H1 (cell line): ENCODE results near the gene FGD5. TPM values are rescaled to one million over a fixed set of nuclear protein-coding genes. Genes with fewer than 3 reads are reported as not detected.

Experiments
- CTCF ChIA-PET: fragments of 300-600 bp; sonication (Branson Sonifier 250); formaldehyde crosslinking; loops from one replicate; lab custom pipeline; 2021; ENCODE audit not compliant: partially characterized antibody; lab: Charles Lee
- POLR2A ChIA-PET: fragments of 300-600 bp; sonication (Branson Sonifier 250); formaldehyde crosslinking; loops from one replicate; lab custom pipeline; 2021; ENCODE audit warnings: inconsistent platforms; ENCODE audit not compliant: partially characterized antibody; lab: Charles Lee
- DNase-seq, 2 experiments: peaks; one replicate each; pipeline versions ENCODE4 v3.0.0 to v3.0.0-alpha.2; 2010 to 2022; ENCODE audit warnings: low spot score in 2 of 2, low read depth in 1 of 2, mixed read lengths in 1 of 2
- FAIRE-seq: peaks from 2 replicates; lab custom pipeline; 2011; peaks lifted over from hg19 to GRCh38; lab: Jason Lieb, UNC
- H2AFZ ChIP-seq: 2 replicates; pipeline ENCODE4 v1.8.1; 2012; ENCODE audit warnings: low read length, inconsistent platforms
- H2AK5ac ChIP-seq: 2 replicates; pipeline ENCODE4 v1.6.1; 2013; ENCODE audit warnings: low read depth, low read length
- H2BK120ac ChIP-seq: replicated peaks from 2 replicates; pipeline ENCODE3; 2013; ENCODE audit warnings: low read depth, low read length, inconsistent platforms
- H2BK12ac ChIP-seq: 2 replicates; pipeline ENCODE4 v1.6.1; 2013; ENCODE audit warnings: low read depth, low read length
- H2BK15ac ChIP-seq: 2 replicates; pipeline ENCODE4 v1.6.1; 2013; ENCODE audit warnings: low read length
- H2BK20ac ChIP-seq: 2 replicates; pipeline ENCODE4 v1.6.1; 2013; ENCODE audit warnings: low read length
- H2BK5ac ChIP-seq: 2 replicates; pipeline ENCODE4 v1.6.1; 2013; ENCODE audit warnings: low read depth, low read length
- H3K14ac ChIP-seq: 2 replicates; pipeline ENCODE4 v1.6.1; 2013; ENCODE audit warnings: inconsistent platforms; ENCODE audit not compliant: insufficient read length
- H3K18ac ChIP-seq: 2 replicates; pipeline ENCODE4 v1.6.1; 2013; ENCODE audit warnings: low read length; ENCODE audit errors: extremely low read depth
- H3K23ac ChIP-seq: 2 replicates; pipeline ENCODE4 v1.6.1; 2013; ENCODE audit warnings: inconsistent platforms; ENCODE audit not compliant: insufficient read length
- H3K23me2 ChIP-seq: 2 replicates; pipeline ENCODE4 v1.6.1; 2013; ENCODE audit warnings: low read depth, low read length
- H3K27ac ChIP-seq: 2 replicates; pipeline ENCODE4 v1.6.1; 2011; ENCODE audit warnings: low read depth, low read length, inconsistent platforms
- H3K27me3 ChIP-seq, 4 experiments: replicated peaks in 1 of 4; 1 replicate in 1 of 4; 2 replicates in 3 of 4; pipeline versions ENCODE4 v1.6.1 to v1.8.1; 2011 to 2013; ENCODE audit warnings: low read length in 3 of 4, mild to moderate bottlenecking in 3 of 4, inconsistent platforms in 2 of 4, mixed read lengths in 2 of 4, moderate library complexity in 1 of 4; ENCODE audit not compliant: control insufficient read depth in 3 of 4, insufficient read depth in 3 of 4; ENCODE audit errors: extremely low read depth in 1 of 4
- H3K36me3 ChIP-seq, 4 experiments: 2 replicates each; pipeline versions ENCODE4 v1.6.1 to v1.8.1; 2011 to 2013; ENCODE audit warnings: mild to moderate bottlenecking in 4 of 4, low read length in 3 of 4, moderate library complexity in 2 of 4, control low read depth in 1 of 4, inconsistent platforms in 1 of 4; ENCODE audit not compliant: insufficient read depth in 4 of 4, control insufficient read depth in 2 of 4
- H3K4ac ChIP-seq: replicated peaks from 2 replicates; pipeline ENCODE3; 2013; ENCODE audit warnings: low read length, low read depth, mixed read lengths, inconsistent platforms; ENCODE audit not compliant: insufficient read length
- H3K4me1 ChIP-seq, 4 experiments: replicated peaks in 1 of 4; 1 replicate in 1 of 4; 2 replicates in 3 of 4; pipeline versions ENCODE4 v1.6.1 to v1.8.1; 2011 to 2013; ENCODE audit warnings: low read length in 3 of 4, inconsistent platforms in 2 of 4, mixed read lengths in 1 of 4; ENCODE audit not compliant: insufficient read depth in 4 of 4, control insufficient read depth in 3 of 4
- H3K4me2 ChIP-seq, 2 experiments: 2 replicates each; pipeline versions ENCODE4 v1.6.1 to v1.8.1; 2011 to 2013; ENCODE audit warnings: low read depth in 2 of 2, low read length in 2 of 2, control low read depth in 1 of 2, inconsistent platforms in 1 of 2, mild to moderate bottlenecking in 1 of 2; ENCODE audit not compliant: insufficient read depth in 1 of 2
- H3K4me3 ChIP-seq, 4 experiments: fragments of 200-600, 300-600 bp in 1 of 4; sonication (generic), shearing (Covaris generic), sonication (Bioruptor Twin) in 1 of 4; 2 replicates each; pipeline versions ENCODE4 v1.5.1 to v1.8.1; 2011 to 2016; ENCODE audit warnings: low read length in 4 of 4, low read depth in 3 of 4, control low read depth in 2 of 4, inconsistent platforms in 2 of 4, mild to moderate bottlenecking in 2 of 4, mixed read lengths in 1 of 4, moderate library complexity in 1 of 4; ENCODE audit not compliant: insufficient read depth in 2 of 4; ENCODE audit errors: extremely low read depth in 1 of 4
- H3K56ac ChIP-seq: replicated peaks from 2 replicates; pipeline ENCODE3; 2013; ENCODE audit warnings: low read depth, mild to moderate bottlenecking, mixed read lengths, low read length, inconsistent platforms; ENCODE audit not compliant: insufficient read length
- H3K79me1 ChIP-seq: 2 replicates; pipeline ENCODE4 v1.6.1; 2013; ENCODE audit warnings: low read depth, low read length, control low read depth
- H3K79me2 ChIP-seq, 2 experiments: 2 replicates each; pipeline versions ENCODE4 v1.6.1 to v1.8.1; 2012 to 2013; ENCODE audit warnings: low read length in 2 of 2, mild to moderate bottlenecking in 2 of 2, inconsistent platforms in 1 of 2; ENCODE audit not compliant: insufficient read depth in 2 of 2, control insufficient read depth in 1 of 2
- H3K9ac ChIP-seq, 4 experiments: replicated peaks in 1 of 4; 1 replicate in 1 of 4; 2 replicates in 3 of 4; pipeline versions ENCODE4 v1.6.1 to v1.8.1; 2011 to 2013; ENCODE audit warnings: low read depth in 3 of 4, low read length in 3 of 4, control low read depth in 2 of 4, mild to moderate bottlenecking in 2 of 4, moderate library complexity in 2 of 4, inconsistent platforms in 1 of 4; ENCODE audit errors: extremely low read depth in 1 of 4
- H3K9me3 ChIP-seq, 2 experiments: 2 replicates each; pipeline versions ENCODE4 v1.6.1 to v1.8.1; 2012 to 2013; ENCODE audit warnings: mild to moderate bottlenecking in 2 of 2, moderate library complexity in 2 of 2, control low read depth in 1 of 2, inconsistent platforms in 1 of 2, low read depth in 1 of 2, low read length in 1 of 2, mixed read lengths in 1 of 2; ENCODE audit not compliant: insufficient read depth in 2 of 2
- H4K20me1 ChIP-seq, 2 experiments: replicated peaks in 1 of 2; 2 replicates each; pipeline versions ENCODE3 to v1.8.1; 2011 to 2013; ENCODE audit warnings: inconsistent platforms in 2 of 2, low read length in 2 of 2, mild to moderate bottlenecking in 1 of 2; ENCODE audit not compliant: insufficient read depth in 2 of 2, control insufficient read depth in 1 of 2
- H4K5ac ChIP-seq: 2 replicates; pipeline ENCODE4 v1.6.1; 2013; ENCODE audit warnings: low read length, low read depth, mixed read lengths, inconsistent platforms; ENCODE audit not compliant: insufficient read length
- H4K8ac ChIP-seq: 2 replicates; pipeline ENCODE4 v1.8.0; 2013; ENCODE audit warnings: mild to moderate bottlenecking, moderate library complexity, low read length, inconsistent platforms; ENCODE audit not compliant: insufficient read depth; ENCODE audit errors: extremely low read depth
- H4K91ac ChIP-seq: replicated peaks from 2 replicates; pipeline ENCODE3; 2013; ENCODE audit warnings: low read length, mixed read lengths, inconsistent platforms; ENCODE audit not compliant: insufficient read length
- BACH1 ChIP-seq: IDR thresholded peaks from 2 replicates; pipeline ENCODE4 v1.6.1; 2012; ENCODE audit warnings: low read length, improper control_type of control experiment
- HDAC6 ChIP-seq: IDR thresholded peaks from one replicate; pipeline ENCODE4 v1.7.1; 2012; ENCODE audit warnings: low read depth, mild to moderate bottlenecking, inconsistent platforms, low read length, moderate library complexity
- JUND ChIP-seq: IDR thresholded peaks from 2 replicates; pipeline ENCODE4 v1.6.1; 2011; ENCODE audit warnings: mild to moderate bottlenecking, improper control_type of control experiment, low read length
- MAFK ChIP-seq: IDR thresholded peaks from 2 replicates; pipeline ENCODE4 v1.6.1; 2012; ENCODE audit warnings: low read depth, mild to moderate bottlenecking, improper control_type of control experiment, low read length
- POLR2AphosphoS5 ChIP-seq: IDR thresholded peaks from 2 replicates; pipeline ENCODE4 v1.6.1; 2011; ENCODE audit warnings: low read depth, low read length
- WGBS, 2 experiments: shearing (Covaris generic) in 1 of 2; methylation state at CpG; one replicate each; pipeline versions ENCODE4 v1.1.6 to v1.1.7; 2013 to 2015; ENCODE audit warnings: low lambda C conversion rate in 2 of 2, mixed read lengths in 2 of 2, inconsistent platforms in 1 of 2, low coverage in 1 of 2, missing lambda C conversion rate in 1 of 2; ENCODE audit not compliant: insufficient replicate concordance in 2 of 2, insufficient coverage in 1 of 2, insufficient read length in 1 of 2; ENCODE audit errors: extremely low coverage in 1 of 2, missing lambda C conversion rate in 1 of 2; 5-methylcytosine and 5-hydroxymethylcytosine counted together
- polyA plus RNA-seq, 7 experiments: library from polyadenylated mRNA; depleted of rRNA in 3 of 7; stranded (reverse) in 5 of 7; unstranded in 2 of 7; fragments of >200 nt in 5 of 7; fragments of 200-250 nt in 2 of 7; gene quantifications; 1 replicate in 5 of 7; 2 replicates in 1 of 7; 4 replicates in 1 of 7; pipeline versions ENCODE4 v1.2.1 to v1.2.3, GENCODE V29; 2011 to 2013; ENCODE audit warnings: missing spikeins in 2 of 7, mixed read lengths in 2 of 7
- total RNA-seq: library from RNA; stranded (reverse); fragmentation: NEBNext Ultra II Directional; extraction: Animal tissue kit (Norgen Biotek cat#: 25700); gene quantifications from 2 replicates; pipeline ENCODE4 v1.2.1, GENCODE V29; 2021

FGD5 gene
- total and polyA plus RNA-seq, 2 of the 8 experiments (the other 6 are each of a cell fraction or from before 2014, with no cell fraction given) = 4.7 to 14.3 TPM

GRCh38 chr3:14836049-14836468, 17.3 kb downstream of the FGD5 start:
- Histone ChIP-seq H3K27me3 (no peaks in the 10 kb centered on the region), H2BK5ac (no peak overlapping the region), H3K9ac (no peak overlapping the region), H3K9me3 (no peaks in the 10 kb centered on the region; a peak in 1 of 4 replicates), H3K23me2 (no peaks in the 10 kb centered on the region), H3K27ac (no peak overlapping the region), H3K14ac (no peak overlapping the region), H3K36me3 (no peaks in the 10 kb centered on the region), H3K79me2 (no peaks in the 10 kb centered on the region), H4K20me1 (peaks cover 0 to 2% of the 10 kb centered on the region in 2 experiments), H4K91ac (no peak overlapping the region), H2AFZ (no peak overlapping the region), H3K23ac (no peak overlapping the region), H3K18ac (no peak overlapping the region)
- WGBS, 2 experiments = 94% methylated on average over 9 of the region's 9 CpGs; no CpG with 5 or more reads in 1 of the 2 experiments
- CTCF ChIA-PET = interaction anchor here (0.7 to 1.5 kb wide), 3 partner anchors 8 to 12 kb away, joined by 3 to 4 read pairs (median 3); no protein-coding TSS in a partner anchor
- TF ChIP-seq JUND = no peak
- no peak for TF ChIP-seq POLR2AphosphoS5
- TF ChIP-seq MAFK = no peak
- no peak for TF ChIP-seq BACH1
- no peak for TF ChIP-seq HDAC6
- TF ChIP-seq, all 59 proteins: peak for 0
- H2AK5ac ChIP-seq = no peak overlapping the region; the same call in 1 of the 2 replicates
- FAIRE-seq (no peak), DNase-seq (no peak)
- no peak overlapping the region for H2BK120ac ChIP-seq
- peaks cover 4% of the 10 kb centered on the region; the same call in 1 of the 2 replicates for H3K79me1 ChIP-seq
- POLR2A ChIA-PET = no interaction called here
- H3K4ac ChIP-seq = no peak overlapping the region
- no peak overlapping the region for H3K56ac ChIP-seq
- peak overlapping the region; percentile 37; the same call in 1 of the 2 replicates for H2BK20ac ChIP-seq
- no peak overlapping the region for H2BK12ac ChIP-seq
- H4K8ac ChIP-seq = no peak overlapping the region
- peaks cover 1 to 11% (median 6%) of the 10 kb centered on the region in 4 experiments; a peak in 3 of 7 replicates for H3K4me1 ChIP-seq
- H3K4me2 ChIP-seq = no peak overlapping the region
- no peak overlapping the region for H4K5ac ChIP-seq
- H3K4me3 ChIP-seq = no peak overlapping the region
- H2BK15ac ChIP-seq = 0 out of 2 replicates have a peak overlapping the region, but pooled peaks have one; percentile 53
